Activated naive CD4-positive, alpha-beta T cell treated with anti-CD3 and anti-CD28 coated beads, Interleukin-2, amount 50 U/mL, for 16 hours (primary cell): Measurements from ENCODE around the gene GXYLT1.
A peak's percentile ranks its signal among the peaks of the same experiment; 100 is the strongest.
"Not testable (repeated sequence)": the region's sequence is repeated elsewhere in the genome, so short reads cannot be mapped to it uniquely, and the experiment has no call there.

ENCODE experiments used
- DNase-seq: peaks from one replicate; pipeline ENCODE4 v3.0.0-alpha.2; 2020

Gene GXYLT1

GRCh38 chr12:42143452-42144157 is 1.1 kb downstream of the GXYLT1 start:
- DNase-seq = no peak

GRCh38 chr12:42141981-42142606 is 2.6 kb downstream of the GXYLT1 start:
- no peak for DNase-seq

GRCh38 chr12:42140901-42141300 is 3.8 kb downstream of the GXYLT1 start:
- no peak for DNase-seq

- DNase-seq = no peak
These were observed 9.3 kb downstream of the GXYLT1 start for GRCh38 chr12:42135259-42135814.

GRCh38 chr12:42130672-42131402 is 13.8 kb downstream of the GXYLT1 start:
- no peak for DNase-seq

GRCh38 chr12:42129595-42130204 is 15.0 kb downstream of the GXYLT1 start:
- no peak for DNase-seq

- no peak for DNase-seq
These were observed 15.8 kb downstream of the GXYLT1 start for GRCh38 chr12:42128888-42129287.

GRCh38 chr12:42128327-42128726 is 16.3 kb downstream of the GXYLT1 start:
- no peak for DNase-seq

- DNase-seq = no peak
These were observed 17.7 kb downstream of the GXYLT1 start for GRCh38 chr12:42126963-42127362.

GRCh38 chr12:42125388-42125767 is 19.3 kb downstream of the GXYLT1 start:
- no peak for DNase-seq

- DNase-seq = no peak
These were observed 19.8 kb downstream of the GXYLT1 start for GRCh38 chr12:42124764-42125387.

GRCh38 chr12:42119085-42119633 is 25.5 kb downstream of the GXYLT1 start:
- no peak for DNase-seq

GRCh38 chr12:42118136-42118879 is 26.4 kb downstream of the GXYLT1 start:
- DNase-seq = no peak

GRCh38 chr12:42109031-42109430 is 35.6 kb downstream of the GXYLT1 start:
- DNase-seq = no peak

- not testable (repeated sequence) for DNase-seq
These were observed 37.9 kb downstream of the GXYLT1 start for GRCh38 chr12:42106791-42107190.

GRCh38 chr12:42104784-42105183 is 39.9 kb downstream of the GXYLT1 start:
- DNase-seq = no peak

- no peak for DNase-seq
These were observed 40.6 kb downstream of the GXYLT1 start for GRCh38 chr12:42104087-42104486.

GRCh38 chr12:42103155-42103554 is 41.5 kb downstream of the GXYLT1 start:
- DNase-seq = no peak

- no peak for DNase-seq
These were observed 42.0 kb downstream of the GXYLT1 start for GRCh38 chr12:42102720-42103119.

GRCh38 chr12:42099433-42099832 is 45.2 kb downstream of the GXYLT1 start:
- DNase-seq = no peak

- DNase-seq = no peak
These were observed 46.7 kb downstream of the GXYLT1 start for GRCh38 chr12:42097971-42098370.

GRCh38 chr12:42094277-42094676 is 50.4 kb downstream of the GXYLT1 start:
- peak; percentile 17 for DNase-seq
